GM21526 (cell line): ENCODE results near the gene CCNC.

ENCODE experiments used
- ATAC-seq: cut with Tn5 transposase; IDR thresholded peaks from one replicate; pipeline ENCODE4 v1.9.1; 2021; ENCODE audit warnings: moderate library complexity; ENCODE audit not compliant: unreplicated experiment, low FRiP score

Gene CCNC

DNA sequence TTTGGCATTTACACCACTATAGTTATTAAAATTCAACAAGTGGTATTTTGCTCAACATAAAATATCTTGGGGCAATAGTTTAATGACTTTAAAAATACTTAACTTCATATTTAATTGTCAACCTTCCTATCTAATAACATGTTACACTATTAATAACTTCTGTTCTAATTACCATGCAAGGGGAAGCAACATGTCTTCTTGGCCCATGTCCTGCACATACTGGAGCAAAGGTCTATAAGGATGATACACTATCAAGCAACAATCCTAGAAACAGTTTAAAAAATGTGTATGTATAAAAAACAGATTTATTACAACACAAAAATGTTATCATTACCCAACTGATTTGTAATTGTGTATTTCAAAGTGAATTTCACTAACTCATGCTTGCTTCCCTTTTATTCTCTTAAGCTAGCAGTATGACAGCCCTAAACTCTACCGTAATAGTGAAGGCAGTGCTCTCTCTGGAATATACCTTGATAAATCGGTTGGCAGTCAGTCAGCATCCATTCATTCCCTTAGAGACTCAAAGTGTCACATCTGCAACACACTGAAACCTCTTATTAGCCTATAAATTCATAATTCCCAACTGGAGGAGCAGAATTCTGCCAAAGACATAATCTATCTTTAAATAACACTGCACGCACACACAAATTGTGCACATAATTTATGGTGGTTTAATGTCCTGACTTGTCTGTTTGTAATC, 18.3 kb downstream of the CCNC start:
- ATAC-seq = no peak

DNA sequence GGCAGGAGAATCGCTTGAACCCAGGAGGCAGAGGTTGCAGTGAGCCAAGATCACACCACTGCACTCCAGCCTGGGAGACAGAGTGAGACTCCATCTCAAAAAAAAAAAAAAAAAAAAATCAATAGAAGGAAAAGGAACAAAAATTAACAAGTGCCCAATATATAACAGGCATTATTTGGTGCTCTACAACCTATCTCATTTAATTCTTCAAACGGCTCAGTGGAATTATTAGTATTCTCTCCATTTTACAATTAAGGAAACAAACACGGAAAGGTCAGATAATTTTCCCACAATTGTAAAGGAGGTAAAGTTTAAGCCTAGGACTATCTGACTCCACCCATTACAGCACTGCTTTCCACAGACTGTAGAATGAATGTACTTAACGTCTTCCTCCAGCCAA, 19.8 kb downstream of the CCNC start:
- ATAC-seq = no peak

DNA sequence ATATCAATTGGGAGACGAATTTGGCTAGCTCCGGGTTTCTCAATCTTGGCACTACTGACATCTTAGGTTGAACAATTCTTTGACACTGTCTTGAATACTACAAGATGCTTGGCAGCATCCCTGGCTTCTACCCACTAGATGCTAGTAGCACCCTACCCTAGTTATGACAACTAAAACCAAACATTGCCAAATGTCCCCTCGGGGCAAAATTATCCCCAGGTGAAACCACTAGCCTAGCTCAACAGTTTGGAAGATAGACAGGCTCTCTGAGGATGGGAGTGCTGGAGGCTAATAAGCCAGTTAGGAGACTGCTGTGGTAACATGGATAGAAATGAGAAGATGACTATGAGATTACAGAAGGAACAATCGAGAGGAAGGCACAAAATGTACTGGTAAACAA, 20.9 kb downstream of the CCNC start:
- no peak for ATAC-seq

DNA sequence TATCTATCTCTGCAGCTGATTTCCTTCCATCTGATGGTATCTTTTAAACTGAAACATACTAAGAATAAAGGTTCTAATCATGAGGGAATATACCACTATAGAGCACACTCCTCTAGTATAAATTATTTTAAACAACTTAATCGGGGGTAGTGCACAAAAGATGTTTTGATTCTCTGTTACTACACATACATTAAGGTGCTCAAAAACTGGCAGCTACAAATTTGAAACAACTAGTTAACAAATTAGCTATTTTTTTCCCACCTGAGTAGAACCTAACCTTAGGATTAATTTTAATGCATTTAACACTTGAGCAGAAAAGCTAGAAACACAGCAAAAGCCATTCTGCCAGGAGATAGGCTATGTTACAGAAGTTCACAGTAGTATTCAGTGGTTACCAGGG, 23.0 kb downstream of the CCNC start:
- no peak for ATAC-seq

DNA sequence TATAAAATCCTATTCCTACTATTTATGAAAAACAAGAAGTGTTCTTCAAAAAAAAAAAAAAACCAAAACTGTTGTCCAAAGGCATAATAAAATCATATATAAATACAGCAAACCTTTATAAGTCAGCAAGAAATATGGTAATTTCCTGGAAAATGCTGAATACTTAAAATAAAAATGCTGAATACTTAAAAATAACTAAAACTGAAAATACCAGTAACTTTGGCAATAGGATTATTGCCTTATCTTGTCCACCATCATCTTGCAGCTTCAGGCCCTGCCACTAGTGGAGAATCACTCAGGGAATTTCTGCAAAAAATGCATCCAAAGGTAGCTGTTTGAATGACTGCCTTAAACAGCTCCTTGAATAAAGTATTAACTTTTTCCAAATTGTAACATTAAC, 24.5 kb downstream of the CCNC start:
- ATAC-seq = no peak

DNA sequence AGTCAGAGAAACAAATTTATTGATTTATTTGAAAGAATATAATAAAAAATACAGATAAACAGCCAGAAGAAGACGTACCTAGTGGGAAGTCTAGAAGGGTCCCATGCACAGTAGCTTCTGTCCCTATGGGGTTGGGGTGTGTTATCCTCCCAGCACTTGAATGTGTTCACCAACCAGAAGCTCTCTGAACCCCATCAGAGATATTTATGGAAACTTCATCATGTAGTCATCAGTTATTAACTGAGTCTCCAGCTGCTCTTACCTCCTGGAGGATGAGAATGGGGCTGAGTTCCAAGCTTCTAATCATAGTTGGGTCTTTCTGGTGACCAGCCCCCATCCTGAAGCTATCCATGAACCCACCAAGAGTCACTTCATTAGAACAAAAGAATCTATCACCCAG, 37.8 kb downstream of the CCNC start:
- ATAC-seq = no peak

DNA sequence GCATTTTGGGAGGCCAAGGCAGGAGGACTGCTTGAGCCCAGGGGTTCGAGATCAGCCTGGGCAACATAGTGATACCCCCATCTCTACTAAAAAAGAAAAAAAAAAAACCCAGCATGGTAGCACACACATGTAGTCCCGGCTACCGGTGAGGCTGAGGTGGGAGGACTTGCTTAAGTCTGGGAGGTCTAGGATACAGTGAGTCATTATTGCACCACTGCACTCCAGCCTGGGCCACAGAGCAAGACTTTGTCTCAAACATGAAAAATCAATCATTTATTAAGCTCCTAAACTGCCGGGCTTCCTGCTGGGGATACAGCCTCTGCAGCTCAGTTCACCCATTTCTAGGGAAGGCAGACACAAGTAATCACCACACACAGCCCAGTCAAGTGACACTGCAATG, 45.9 kb downstream of the CCNC start:
- no peak for ATAC-seq

DNA sequence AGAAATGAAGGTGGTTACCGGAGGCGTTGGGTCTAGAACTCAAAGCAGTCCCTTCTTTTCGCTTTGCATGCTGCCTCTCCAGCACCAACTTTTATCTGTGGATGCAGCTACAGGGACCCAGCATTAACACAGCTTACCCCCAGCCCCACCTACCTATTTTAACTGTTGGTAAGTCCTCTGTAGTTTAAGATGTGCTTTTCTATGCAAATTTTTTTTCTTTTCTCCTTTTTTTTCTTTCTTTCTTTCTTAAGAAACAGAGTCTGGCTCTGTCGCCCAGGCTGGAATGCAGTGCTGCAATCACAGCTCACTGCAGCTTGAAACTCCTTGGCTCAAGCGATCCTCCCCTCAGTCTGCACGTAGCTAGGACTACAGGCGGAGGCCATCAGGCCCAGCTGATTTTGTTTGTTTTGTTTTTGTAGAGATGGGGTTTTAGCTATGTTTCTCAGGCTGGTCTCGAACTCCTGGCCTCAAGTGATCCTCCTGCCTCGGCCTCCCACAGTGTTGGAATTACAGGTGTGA, 46.8 kb downstream of the CCNC start:
- peak; percentile 32 for ATAC-seq

DNA sequence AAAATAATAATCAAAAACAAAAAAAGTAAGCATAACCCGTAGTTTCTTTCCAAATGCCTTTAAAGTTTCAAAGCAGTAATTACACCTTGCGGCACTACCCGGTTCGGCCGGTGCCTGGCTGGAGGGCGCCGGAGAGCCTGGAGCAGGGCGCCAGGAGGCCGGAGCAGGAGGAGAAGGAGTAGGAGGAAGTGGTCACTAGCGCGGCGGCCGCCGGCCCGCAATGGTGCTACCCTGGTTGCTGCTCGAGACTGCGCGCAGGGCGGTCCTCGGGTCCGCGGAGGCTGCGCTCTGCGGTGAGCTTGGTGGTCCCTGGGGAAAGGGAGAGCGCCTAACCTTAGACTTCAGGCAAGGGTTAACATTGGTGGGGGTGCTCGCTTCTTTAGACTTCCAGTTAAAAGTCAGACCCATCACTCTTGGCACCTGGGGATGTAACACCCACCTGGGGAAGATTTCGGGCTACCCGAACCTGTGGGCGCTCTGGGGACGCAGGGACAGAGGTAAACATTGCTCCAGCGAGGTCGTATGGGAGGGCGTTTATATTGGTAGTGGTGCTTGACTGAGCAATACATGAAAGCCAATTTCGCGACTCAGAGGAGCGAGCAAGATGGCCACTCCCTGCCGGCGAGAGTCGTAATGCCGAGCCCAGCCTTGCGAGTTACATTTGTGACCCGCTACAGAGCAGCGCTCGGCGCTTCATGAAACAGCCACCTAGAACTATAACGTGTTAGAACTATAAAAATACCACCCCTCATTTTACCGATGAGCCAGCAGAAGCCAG, 47.4 kb downstream of the CCNC start:
- ATAC-seq = peak; percentile 91

DNA sequence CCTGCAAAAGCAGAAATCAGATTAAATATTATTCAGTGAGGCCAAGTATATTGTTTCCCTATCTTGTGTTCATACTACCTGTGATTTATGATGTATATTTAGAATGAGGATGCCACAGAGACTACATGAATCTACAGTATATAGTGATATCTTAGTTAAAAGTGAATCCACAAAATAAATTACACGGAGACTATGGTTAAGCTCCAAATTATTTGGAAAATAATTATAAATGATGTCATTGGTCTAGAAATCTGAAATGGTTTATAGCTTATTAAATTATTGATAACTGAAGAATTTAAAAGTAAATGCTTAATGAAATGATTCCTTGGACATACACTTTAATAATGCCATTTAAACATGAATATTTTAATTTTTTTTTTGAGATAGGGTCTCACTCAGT, 49.0 kb downstream of the CCNC start:
- ATAC-seq = no peak

DNA sequence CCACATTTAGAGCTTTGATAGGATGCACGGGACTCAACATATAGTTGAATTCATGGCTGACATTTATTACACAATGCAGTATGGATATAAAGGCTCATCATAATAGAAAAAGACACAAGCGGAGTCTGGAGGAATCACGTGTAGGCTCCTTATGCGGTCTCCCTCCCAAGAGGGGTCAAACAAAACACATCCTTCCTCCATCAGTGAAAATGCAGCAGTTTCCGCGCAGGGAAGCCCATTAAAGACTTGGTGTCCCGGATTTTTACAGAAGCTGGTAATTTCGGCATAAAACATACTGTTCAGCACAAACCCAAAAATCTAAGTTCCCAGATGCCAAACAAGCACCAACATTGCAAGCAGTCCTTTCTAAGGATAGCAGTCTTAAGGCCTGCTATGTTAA, 54.4 kb downstream of the CCNC start:
- no peak for ATAC-seq

DNA sequence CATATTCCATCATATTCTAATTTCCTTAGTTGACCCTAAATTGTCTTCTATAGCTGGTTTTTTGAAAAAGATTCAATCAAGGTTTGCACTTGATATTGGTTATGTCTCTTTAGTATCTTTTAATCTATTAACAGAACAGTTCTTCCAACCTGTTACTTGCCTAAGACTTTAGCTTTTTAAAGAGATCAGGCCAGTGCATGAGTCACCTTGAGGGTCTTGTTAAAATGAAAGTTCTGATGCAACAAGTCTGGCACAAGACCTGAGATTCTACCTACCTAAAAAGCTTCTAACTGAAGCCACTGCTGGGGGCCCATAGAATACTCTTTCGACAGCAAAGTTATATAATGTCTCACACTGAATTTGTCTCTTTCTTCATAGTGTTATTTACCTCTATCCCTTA, 56.4 kb downstream of the CCNC start:
- no peak for ATAC-seq

DNA sequence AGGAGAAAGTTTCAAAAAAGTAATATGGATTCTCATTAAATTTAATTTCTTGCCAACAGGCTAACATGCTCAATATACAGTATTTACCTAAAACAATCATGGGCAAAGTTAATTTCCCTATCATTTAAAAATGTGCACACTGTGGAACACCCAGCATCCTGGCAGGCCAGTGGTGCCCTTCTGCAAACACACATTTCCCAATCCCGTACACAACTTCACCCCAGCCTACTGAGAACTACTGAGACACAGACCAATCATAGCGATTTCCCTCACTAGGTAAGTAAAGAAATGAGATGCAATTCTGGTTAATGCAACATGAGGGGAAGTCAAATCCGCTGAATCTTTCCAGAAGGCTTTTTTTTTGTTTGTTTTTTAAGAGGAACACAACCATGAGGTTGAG, 60.8 kb downstream of the CCNC start:
- ATAC-seq = no peak

DNA sequence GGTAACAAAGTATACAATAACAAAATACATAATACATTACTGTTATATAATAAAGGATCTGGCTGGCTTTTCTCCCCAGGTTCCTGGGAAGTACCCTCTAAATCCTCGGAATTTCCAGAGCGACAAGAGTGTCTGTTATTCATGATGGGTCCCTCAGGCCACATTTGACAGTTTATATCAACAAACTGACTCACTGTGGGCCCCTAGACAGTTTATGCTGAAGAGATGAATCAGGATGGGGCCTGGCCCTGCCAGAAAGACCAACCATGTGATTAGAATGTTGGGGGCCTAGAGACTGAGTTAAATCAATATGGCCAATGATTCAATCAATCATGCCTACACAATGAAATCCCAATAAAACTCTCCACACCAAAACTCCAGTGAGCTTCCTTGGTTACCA, 66.7 kb downstream of the CCNC start:
- ATAC-seq = no peak

DNA sequence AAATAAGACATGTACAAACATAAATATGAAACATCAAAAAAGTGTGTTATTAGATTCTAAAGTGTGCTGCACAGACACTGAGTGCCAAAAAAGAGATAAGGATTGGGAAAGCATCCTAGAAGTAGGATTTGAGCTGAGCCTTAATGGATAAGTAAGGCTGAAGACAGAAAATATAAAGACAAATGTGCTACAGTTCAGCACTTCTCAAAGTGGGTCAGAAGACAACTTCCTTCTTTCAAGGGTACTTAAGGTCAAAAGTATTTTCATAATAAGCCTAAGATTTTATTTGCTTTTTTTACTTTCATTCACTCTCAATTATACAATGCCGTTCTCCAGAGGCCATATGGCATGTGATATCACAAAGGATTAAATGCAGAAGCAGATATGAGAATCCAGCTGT, 70.0 kb downstream of the CCNC start:
- no peak for ATAC-seq

DNA sequence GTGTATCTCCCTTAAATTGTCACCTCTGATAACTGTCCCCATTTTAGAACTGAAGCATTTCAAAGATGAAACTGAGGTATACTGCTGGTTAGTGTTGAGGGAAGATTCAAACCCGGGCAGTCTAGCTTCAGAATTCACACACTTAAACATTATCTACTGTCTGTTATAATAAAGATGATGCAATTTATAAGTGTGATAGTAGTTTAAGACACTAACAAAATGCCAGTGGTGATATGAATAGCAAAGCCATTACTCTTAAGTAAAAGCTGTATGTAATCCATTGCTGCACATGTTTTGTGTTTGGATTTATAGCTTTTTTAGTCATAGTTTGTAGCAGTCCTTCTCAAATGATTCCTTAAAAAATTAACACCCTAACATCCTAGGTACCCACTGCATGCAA, 73.0 kb downstream of the CCNC start:
- ATAC-seq = no peak
